Gastrocnemius medialis (tissue), 4 donors: Measurements from ENCODE around the gene CCDC172.

Experiments used
- CTCF ChIP-seq, 5 experiments: fragments of 450-650 bp in 3 of 5; fragments of 200-600 bp in 2 of 5; sonication (generic) in 2 of 5; IDR thresholded peaks in 4 of 5; conservative IDR thresholded peaks in 1 of 5; 1 replicate in 4 of 5; 2 replicates in 1 of 5; pipeline ENCODE4 v1.5.1; 2016 to 2019; ENCODE audit warnings: antibody characterized with exemption in 5 of 5, mild to moderate bottlenecking in 3 of 5, moderate library complexity in 3 of 5
- POLR2A ChIP-seq, 2 donors: fragments of 450-650 bp; IDR thresholded peaks; one replicate each; pipeline ENCODE4 v1.6.1; 2017; ENCODE audit warnings: antibody characterized with exemption in 2 of 2, mild to moderate bottlenecking in 2 of 2, moderate library complexity in 2 of 2

GRCh38 chr10:116306847-116307246 is 17.4 kb upstream of the CCDC172 start:
- no peak for TF ChIP-seq CTCF (IDR thresholded peaks at IDR 0.05 in 4 of 5, conservative IDR thresholded peaks at IDR 0.05 in 1 of 5)
- TF ChIP-seq POLR2A (IDR thresholded peaks at IDR 0.05), result no peak
